Right lobe of liver (tissue), 4 donors: ENCODE measurements around the gene THUMPD3.

Source experiments
- CTCF ChIP-seq, 4 donors: fragments of 200-600 bp in 3 of 4; fragments of 450-650 bp in 1 of 4; IDR thresholded peaks; one replicate each; pipeline versions ENCODE4 v1.5.1 to v1.8.0; 2016 to 2022; ENCODE audit warnings: antibody characterized with exemption in 4 of 4, mild to moderate bottlenecking in 2 of 4
- POLR2A ChIP-seq: fragments of 450-650 bp; IDR thresholded peaks from one replicate; pipeline ENCODE4 v1.6.1; 2017; ENCODE audit warnings: antibody characterized with exemption, mild to moderate bottlenecking
- donor health status: DM: no; HTN: no; CAD: no.
- donor health status: DM: no; HTN: no; CAD: no.
- donor health status: DM: no; HTN: yes; CAD: no.

- TF ChIP-seq CTCF (IDR thresholded peaks at IDR 0.05) (no peak), POLR2A (no peak)
These were observed 47.4 kb downstream of the THUMPD3 start for GRCh38 chr3:9409981-9410854.
